Kidney capillary endothelial cell (primary cell): Measurements from ENCODE around the gene MTA3.
"Not testable (repeated sequence)": the region's sequence is repeated elsewhere in the genome, so short reads cannot be mapped to it uniquely, and the experiment has no call there.

Experiments used
- DNase-seq: peaks from one replicate; pipeline ENCODE4 v3.0.0-alpha.2; 2018; ENCODE audit warnings: low spot score

MTA3 gene

DNA sequence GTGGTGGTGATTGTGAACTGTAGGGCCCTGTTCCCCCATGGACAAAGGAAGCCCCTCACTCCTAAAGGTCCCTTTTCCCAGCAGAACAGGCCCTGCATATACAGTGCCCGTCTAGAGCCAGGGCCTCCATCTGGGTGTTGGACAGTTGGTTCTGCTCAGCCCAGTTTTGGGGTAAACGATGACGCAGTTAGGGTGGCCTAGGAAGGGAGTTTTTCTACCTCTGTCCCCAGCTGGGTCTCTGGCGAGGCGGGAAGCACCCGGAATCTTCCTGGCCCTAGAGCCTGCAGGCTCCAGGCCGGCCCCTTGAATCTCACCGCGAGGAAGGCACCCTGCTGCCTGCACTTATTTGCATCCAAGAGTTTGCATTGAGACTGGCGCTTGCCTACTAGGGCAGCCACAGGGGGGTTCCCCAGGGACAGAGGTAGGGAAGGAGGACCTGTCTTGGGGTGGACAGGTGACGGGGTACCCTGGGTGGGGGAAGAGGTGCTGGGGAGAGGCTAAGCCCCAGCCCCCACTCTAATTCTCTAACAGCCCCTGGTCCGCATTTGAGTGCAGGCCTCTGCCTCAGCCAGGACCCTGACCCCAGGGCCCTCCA lies 529 bp upstream of the MTA3 start:
- no peak for DNase-seq

DNA sequence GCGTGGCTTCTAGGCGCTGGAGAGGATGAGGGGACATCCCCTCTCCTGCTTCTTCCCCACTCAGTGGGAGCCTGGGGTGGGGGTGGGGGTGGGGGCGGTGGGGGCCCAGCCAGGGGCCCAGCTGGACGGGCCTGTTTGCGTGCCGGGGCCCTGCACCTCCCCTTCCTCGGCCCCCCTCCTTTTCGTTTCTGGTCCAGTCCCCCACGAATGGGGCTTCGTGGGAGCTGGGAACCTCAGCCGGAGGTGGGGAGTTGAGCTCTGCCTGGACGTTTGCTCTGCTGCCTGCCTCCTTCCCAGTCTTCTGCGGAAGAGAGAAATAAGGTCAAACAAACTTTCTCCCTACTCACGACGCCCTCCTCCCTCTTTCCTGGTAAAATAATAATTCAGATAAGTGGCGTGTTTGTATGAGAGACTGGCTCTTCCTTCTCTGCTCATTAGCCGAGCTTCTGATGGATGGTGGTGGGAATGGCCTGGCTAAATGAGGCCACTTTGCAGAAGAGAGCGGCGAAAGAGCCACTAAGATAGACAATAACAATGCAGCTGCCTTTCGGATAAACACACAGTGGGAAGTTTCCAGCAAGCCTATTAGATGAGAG lies 782 bp downstream of the MTA3 start:
- DNase-seq, result peak; percentile 27

- no peak for DNase-seq
These were observed 1.5 kb downstream of the MTA3 start for GRCh38 chr2:42569883-42570282.

- no peak for DNase-seq
These were observed 4.1 kb downstream of the MTA3 start for GRCh38 chr2:42572297-42573081.

DNA sequence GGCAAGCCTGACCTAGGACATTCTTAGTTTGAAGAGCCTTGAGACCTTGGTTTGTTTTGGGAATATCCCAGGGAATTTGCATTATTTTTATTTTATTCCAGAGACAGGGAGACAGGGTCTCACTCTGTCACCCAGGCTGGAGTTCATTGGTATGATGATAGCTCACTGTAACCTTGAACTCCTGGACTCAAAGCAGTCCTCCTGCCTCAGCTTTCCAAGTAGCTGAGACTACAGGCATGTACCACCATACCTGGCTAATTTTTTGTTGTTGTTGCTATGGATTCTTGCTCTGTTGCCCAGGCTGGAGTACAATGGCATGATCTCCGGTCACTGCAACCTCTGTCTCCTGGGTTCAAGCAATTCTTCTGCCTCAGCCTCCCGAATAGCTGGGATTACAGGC lies 4.8 kb downstream of the MTA3 start:
- no peak for DNase-seq

DNA sequence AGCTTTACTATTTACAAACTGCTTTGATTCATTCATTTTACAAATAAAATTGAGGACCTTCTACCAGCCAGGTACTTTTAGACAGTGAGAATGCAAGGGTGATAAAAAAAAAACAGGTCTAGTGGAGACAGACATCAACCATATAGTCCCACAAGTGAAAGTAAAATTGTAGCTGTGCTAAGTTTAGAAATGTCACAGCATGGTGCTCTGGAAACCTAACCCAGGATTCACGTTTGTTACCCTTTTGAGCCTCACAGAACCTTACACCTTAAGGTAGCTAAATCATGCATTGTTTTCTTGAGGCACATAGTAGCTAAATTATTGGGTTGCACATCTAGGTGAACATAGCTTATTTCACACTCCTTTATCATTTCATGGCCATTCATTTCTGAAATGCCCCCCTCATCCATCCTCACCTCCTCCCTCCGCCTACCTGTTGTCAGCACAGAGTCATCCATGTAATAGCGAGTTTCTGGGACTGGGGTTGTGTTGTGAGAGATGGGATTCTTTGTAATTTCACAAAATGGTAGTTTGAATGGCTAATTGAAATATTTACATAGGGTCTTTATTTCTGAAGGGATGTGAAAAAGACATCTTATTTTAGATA lies 7.1 kb downstream of the MTA3 start:
- no peak for DNase-seq

- DNase-seq, result no peak
These were observed 10.2 kb downstream of the MTA3 start for GRCh38 chr2:42578621-42579020.

DNA sequence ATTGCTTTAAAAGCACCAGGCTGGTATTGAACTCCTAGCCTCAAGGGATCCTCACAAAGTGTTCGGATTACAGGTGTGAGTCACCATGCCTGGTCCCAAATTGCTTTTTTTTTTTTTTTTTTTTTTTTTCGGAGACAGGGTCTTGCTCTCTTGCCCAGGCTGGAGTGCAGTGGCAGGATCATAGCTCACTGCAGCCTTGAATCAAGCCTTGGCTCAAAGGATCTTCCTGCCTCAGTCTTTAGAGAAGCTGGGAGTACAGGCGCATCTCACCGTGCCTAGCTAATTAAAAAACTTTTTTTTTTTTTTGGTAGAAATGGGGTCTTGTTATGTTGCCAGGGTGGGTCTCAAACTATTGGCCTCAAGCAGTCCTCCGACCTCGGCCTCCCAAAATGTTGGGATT lies 12.8 kb downstream of the MTA3 start:
- DNase-seq, result no peak

- DNase-seq, result not testable (repeated sequence)
These were observed 16.2 kb downstream of the MTA3 start for GRCh38 chr2:42584628-42585027.

GRCh38 chr2:42585779-42586178 lies 17.3 kb downstream of the MTA3 start:
- DNase-seq, result no peak

GRCh38 chr2:42587526-42588117 lies 19.2 kb downstream of the MTA3 start:
- DNase-seq, result no peak

DNA sequence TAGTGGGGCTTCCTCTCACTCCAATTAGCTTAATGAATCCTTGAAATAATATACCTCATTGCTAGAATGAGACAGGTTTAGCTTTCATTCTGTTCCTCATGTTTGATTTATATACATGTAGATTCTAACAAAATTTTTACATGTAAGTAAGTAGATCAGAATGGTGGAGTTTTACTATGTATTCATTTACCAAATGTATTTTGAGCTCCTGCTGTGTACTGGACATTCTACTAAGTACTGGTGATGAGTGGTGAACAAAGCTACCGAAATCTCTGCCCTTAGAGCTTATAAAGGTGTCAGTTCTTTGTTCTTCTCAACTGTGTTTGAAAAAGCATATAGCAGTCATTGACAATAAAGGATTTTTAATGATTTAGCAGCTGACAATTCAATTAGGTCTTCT lies 19.7 kb downstream of the MTA3 start:
- DNase-seq, result no peak

GRCh38 chr2:42590176-42590575 lies 21.7 kb downstream of the MTA3 start:
- DNase-seq, result no peak

- no peak for DNase-seq
These were observed 24.9 kb downstream of the MTA3 start for GRCh38 chr2:42593282-42593681.

GRCh38 chr2:42598656-42599055 lies 30.2 kb downstream of the MTA3 start:
- DNase-seq, result no peak

DNA sequence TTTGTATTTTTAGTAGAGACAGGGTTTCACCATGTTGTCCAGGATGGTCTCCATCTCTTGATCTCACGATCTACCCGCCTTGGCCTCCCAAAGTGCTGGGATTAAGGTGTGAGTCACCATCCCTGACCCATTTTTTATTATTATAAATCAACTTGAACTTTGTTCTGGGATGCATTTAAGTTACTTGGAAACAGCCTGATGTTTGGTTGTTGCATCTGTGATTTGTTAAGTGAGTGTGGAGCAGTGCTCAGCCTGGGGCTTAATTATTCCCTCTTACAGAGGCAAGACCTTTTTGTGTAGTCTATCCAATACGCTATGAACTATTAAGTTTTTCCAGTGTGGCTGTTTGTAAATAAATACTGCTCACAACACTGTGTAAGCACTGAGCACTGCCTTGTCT lies 32.6 kb downstream of the MTA3 start:
- DNase-seq, result no peak

DNA sequence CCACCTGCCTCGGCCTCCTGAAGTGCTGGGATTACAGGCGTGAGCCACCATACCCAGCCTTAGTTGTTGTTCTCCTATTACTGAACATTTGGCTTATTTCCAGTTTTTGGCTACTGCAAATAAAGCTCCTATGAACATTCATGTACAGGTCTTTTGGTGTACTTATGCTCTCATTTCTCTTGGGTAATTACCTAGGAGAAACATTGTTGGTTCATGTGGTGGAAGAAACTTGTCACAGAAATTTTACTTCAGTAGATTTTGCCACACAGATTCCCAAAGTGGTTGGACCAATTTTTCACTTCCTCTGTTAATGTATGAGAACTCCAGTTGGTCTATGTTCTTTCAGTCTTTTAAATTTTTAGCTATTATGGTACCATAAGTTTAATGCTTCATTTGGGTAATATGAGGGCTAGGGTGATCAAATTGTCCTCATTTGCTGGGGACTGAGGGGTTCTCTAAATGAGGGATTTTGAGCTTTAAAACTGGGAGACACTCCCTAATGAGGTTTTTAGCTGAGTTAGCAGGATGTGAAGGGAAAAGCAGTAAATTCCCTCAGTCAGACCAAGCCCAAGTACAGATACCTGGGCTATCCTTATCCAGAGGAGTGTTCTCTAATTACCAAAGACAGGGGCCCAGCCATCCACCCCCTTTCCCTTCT lies 33.9 kb downstream of the MTA3 start:
- no peak for DNase-seq

GRCh38 chr2:42602876-42603219 lies 34.4 kb downstream of the MTA3 start:
- DNase-seq, result no peak

DNA sequence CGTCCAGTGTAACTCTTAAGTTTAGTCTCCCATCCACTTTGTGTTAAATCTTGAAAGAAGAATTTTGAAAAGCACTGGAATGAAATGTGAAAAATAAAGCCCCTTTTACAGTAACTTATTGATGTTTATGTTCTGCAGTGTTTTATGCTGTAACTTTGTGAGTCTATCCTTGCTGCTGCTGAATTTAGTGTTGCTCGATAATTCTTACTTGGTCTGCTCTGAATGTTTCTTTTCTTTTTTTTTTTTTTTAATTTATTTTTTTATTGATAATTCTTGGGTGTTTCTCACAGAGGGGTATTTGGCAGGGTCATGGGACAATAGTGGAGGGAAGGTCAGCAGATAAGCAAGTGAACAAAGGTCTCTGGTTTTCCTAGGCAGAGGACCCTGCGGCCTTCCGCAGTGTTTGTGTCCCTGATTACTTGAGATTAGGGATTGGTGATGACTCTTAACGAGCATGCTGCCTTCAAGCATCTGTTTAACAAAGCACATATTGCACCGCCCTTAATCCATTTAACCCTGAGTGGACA lies 36.0 kb downstream of the MTA3 start:
- not testable (repeated sequence) for DNase-seq

DNA sequence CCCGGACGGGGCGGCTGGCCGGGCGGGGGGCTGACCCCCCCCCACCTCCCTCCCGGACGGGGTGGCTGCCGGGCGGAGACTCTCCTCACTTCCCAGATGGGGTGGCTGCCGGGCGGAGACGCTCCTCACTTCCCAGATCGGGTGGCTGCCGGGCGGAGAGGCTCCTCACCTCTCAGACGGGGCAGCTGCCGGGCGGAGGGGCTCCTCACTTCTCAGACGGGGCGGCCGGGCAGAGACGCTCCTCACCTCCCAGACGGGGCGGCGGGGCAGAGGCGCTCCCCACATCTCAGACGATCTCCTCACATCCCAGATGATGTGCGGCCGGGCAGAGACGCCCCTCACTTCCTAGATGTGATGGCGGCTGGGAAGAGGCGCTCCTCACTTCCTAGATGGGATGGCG lies 37.7 kb downstream of the MTA3 start:
- DNase-seq, result not testable (repeated sequence)

DNA sequence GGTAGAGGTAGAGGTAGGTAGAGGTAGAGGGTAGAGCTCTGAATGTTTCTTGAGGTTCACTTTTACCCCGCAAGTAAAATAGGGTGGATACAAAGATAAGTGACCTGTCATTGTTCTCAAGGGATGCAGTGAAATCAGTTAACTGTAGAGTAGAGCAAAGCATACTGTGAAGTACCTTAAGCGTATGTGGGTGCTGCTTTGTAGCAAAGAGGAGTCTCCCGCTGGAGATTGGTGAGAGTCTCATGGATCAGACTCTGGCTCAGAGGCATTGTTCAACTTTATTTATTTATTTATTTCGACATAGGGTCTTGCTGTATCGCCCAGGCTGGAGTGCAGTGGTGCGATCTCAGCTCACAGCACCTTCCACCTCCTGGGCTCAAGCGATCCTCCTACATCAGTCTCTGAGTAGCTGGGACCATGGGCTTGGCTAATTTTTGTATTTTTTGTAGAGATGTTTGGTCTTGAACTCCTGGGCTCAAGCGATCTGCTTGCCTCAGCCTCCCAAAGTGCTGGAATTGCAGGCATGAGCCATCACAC lies 38.7 kb downstream of the MTA3 start:
- DNase-seq, result no peak
